ENCODE data around the gene DAND5. TPM values are rescaled to one million over a fixed set of nuclear protein-coding genes. Genes with fewer than 3 reads are reported as not detected.

Gene DAND5
- polyA plus RNA-seq, 1 of the 3 experiments (the other 2 are of a cell fraction) = 1.0 TPM

- H3K79me2 ChIP-seq (ENCODE audit: insufficient read depth) = peaks cover 40% of the 10 kb centered on the region
- H3K9ac ChIP-seq = no peak overlapping the region
- H3K36me3 ChIP-seq (replicated peaks in 1 of 2; ENCODE audit: control insufficient read depth in 1 of 2, insufficient read depth in 2 of 2, low read length in 1 of 2) = peaks cover 16 to 35% of the 10 kb centered on the region in 2 experiments
- WGBS (ENCODE audit: low lambda C conversion rate) = 98% methylated on average over 18 of the region's 19 CpGs
- H2AFZ ChIP-seq (ENCODE audit: low read depth) = no peak overlapping the region
- H3K27ac ChIP-seq (ENCODE audit: low read depth in 2 of 2, low read length in 1 of 2) = no peak overlapping the region
- DNase-seq = no peak
- H3F3A ChIP-seq (replicated peaks; ENCODE audit: insufficient read depth) = no peaks in the 10 kb centered on the region
- H4K20me1 ChIP-seq (ENCODE audit: insufficient read depth) = 0 out of 2 replicates have a peak, but pooled peaks cover 4% of the 10 kb centered on the region
- ChIA-PET POLR2A (interaction anchor here (0.6 kb wide), 1 partner anchor 11 kb away, joined by 3 read pairs; no protein-coding TSS in a partner anchor), CTCF (interaction anchor here (1.0 to 1.5 kb wide), 2 partner anchors 93 to 164 kb away, joined by 4 to 6 read pairs; no protein-coding TSS in a partner anchor)
- no peaks in the 10 kb centered on the region for H3K27me3 ChIP-seq (ENCODE audit: insufficient read depth)
- H3K4me1 ChIP-seq (ENCODE audit: control insufficient read depth in 1 of 2, insufficient read depth in 2 of 2, low read depth in 1 of 2, low read length in 1 of 2) = peaks cover 0 to 7% of the 10 kb centered on the region in 2 experiments; a peak in 1 of 4 replicates
- no peaks in the 10 kb centered on the region for H3K9me2 ChIP-seq
- H3K9me3 ChIP-seq = no peaks in the 10 kb centered on the region
- no peak overlapping the region for H3K4me3 ChIP-seq (ENCODE audit: low read depth in 2 of 2, low read length in 1 of 2)
- TF ChIP-seq GABPA (IDR thresholded peaks at IDR 0.05; ENCODE audit: low read depth) = no peak
- TF ChIP-seq YY1 (IDR thresholded peaks at IDR 0.05; ENCODE audit: low read depth) = no peak
- TF ChIP-seq ZBTB33 (IDR thresholded peaks at IDR 0.05; ENCODE audit: borderline replicate concordance, low read depth) = no peak
- H3K4me2 ChIP-seq = no peak overlapping the region
Observed at GRCh38 chr19:12930002-12930645, 39.3 kb upstream of the DAND5 start.

GRCh38 chr19:12932392-12933286 is 36.7 kb upstream of the DAND5 start:
- Histone ChIP-seq H3K4me2 (peak overlapping the region; percentile 95), H3F3A (replicated peaks; ENCODE audit: insufficient read depth) (peaks cover 7% of the 10 kb centered on the region), H3K27me3 (ENCODE audit: insufficient read depth) (no peaks in the 10 kb centered on the region), H4K20me1 (ENCODE audit: insufficient read depth) (0 out of 2 replicates have a peak, but pooled peaks cover 4% of the 10 kb centered on the region), H2AFZ (ENCODE audit: low read depth) (0 out of 2 replicates have a peak overlapping the region, but pooled peaks have one; percentile 30), H3K9me3 (no peaks in the 10 kb centered on the region), H3K9me2 (no peaks in the 10 kb centered on the region), H3K4me1 (ENCODE audit: control insufficient read depth in 1 of 2, insufficient read depth in 2 of 2, low read depth in 1 of 2, low read length in 1 of 2) (peaks cover 5 to 12% of the 10 kb centered on the region in 2 experiments; a peak in 2 of 4 replicates), H3K9ac (peak overlapping the region; percentile 82), H3K36me3 (replicated peaks in 1 of 2; ENCODE audit: control insufficient read depth in 1 of 2, insufficient read depth in 2 of 2, low read length in 1 of 2) (peaks cover 4 to 26% of the 10 kb centered on the region in 2 experiments), H3K27ac (ENCODE audit: low read depth in 2 of 2, low read length in 1 of 2) (peak overlapping the region; percentile 47 to 81; a peak in 3 of 4 replicates), H3K79me2 (ENCODE audit: insufficient read depth) (peaks cover 40% of the 10 kb centered on the region), H3K4me3 (ENCODE audit: low read depth in 2 of 2, low read length in 1 of 2) (peak overlapping the region; percentile 84 to 86)
- DNase-seq = peak; percentile 56
- ChIA-PET POLR2A (interaction anchor here (0.5 to 2.3 kb wide), 15 partner anchors 9 to 197 kb away, joined by 3 to 15 read pairs (median 3); partner anchors contain the start of genes GCDH, NACC1 and SYCE2), CTCF (interaction anchor here (0.8 to 2.5 kb wide), 9 partner anchors 9 to 161 kb away, joined by 3 to 10 read pairs (median 7); partner anchors contain the start of gene SYCE2)
- 25% methylated on average over 16 of the region's 16 CpGs for WGBS (ENCODE audit: low lambda C conversion rate)
- no peak for TF ChIP-seq MEF2A (IDR thresholded peaks at IDR 0.05; ENCODE audit: borderline replicate concordance, low read depth)
- no peak for TF ChIP-seq TCF12 (IDR thresholded peaks at IDR 0.05)
- TF ChIP-seq NFIC (IDR thresholded peaks at IDR 0.05; ENCODE audit: borderline replicate concordance) = no peak
- TF ChIP-seq RCOR1 (IDR thresholded peaks at IDR 0.05; ENCODE audit: low read length) = no peak
- TF ChIP-seq, protein P1, sequence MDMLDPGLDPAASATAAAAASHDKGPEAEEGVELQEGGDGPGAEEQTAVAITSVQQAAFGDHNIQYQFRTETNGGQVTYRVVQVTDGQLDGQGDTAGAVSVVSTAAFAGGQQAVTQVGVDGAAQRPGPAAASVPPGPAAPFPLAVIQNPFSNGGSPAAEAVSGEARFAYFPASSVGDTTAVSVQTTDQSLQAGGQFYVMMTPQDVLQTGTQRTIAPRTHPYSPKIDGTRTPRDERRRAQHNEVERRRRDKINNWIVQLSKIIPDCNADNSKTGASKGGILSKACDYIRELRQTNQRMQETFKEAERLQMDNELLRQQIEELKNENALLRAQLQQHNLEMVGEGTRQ (IDR thresholded peaks at IDR 0.05; ENCODE audit: borderline replicate concordance, low read depth, low read length) = no peak
- TF ChIP-seq EZH2phosphoT487 (IDR thresholded peaks at IDR 0.05; ENCODE audit: borderline replicate concordance, low read depth) = no peak
- TF ChIP-seq FOXJ3 (CRISPR knock-in tag; IDR thresholded peaks at IDR 0.05) = no peak
- TF ChIP-seq CTCF (IDR thresholded peaks at IDR 0.05) = no peak
- TF ChIP-seq, protein P2, sequence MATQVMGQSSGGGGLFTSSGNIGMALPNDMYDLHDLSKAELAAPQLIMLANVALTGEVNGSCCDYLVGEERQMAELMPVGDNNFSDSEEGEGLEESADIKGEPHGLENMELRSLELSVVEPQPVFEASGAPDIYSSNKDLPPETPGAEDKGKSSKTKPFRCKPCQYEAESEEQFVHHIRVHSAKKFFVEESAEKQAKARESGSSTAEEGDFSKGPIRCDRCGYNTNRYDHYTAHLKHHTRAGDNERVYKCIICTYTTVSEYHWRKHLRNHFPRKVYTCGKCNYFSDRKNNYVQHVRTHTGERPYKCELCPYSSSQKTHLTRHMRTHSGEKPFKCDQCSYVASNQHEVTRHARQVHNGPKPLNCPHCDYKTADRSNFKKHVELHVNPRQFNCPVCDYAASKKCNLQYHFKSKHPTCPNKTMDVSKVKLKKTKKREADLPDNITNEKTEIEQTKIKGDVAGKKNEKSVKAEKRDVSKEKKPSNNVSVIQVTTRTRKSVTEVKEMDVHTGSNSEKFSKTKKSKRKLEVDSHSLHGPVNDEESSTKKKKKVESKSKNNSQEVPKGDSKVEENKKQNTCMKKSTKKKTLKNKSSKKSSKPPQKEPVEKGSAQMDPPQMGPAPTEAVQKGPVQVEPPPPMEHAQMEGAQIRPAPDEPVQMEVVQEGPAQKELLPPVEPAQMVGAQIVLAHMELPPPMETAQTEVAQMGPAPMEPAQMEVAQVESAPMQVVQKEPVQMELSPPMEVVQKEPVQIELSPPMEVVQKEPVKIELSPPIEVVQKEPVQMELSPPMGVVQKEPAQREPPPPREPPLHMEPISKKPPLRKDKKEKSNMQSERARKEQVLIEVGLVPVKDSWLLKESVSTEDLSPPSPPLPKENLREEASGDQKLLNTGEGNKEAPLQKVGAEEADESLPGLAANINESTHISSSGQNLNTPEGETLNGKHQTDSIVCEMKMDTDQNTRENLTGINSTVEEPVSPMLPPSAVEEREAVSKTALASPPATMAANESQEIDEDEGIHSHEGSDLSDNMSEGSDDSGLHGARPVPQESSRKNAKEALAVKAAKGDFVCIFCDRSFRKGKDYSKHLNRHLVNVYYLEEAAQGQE (IDR thresholded peaks at IDR 0.05; ENCODE audit: low read depth, low read length) = no peak
- TF ChIP-seq RAD21 (IDR thresholded peaks at IDR 0.05; ENCODE audit: low read length) = no peak
- no peak for TF ChIP-seq GABPA (IDR thresholded peaks at IDR 0.05; ENCODE audit: low read depth)

All from SK-N-SH (cell line).